Measurements from ENCODE around the gene AMPD1. TPM values are rescaled to one million over a fixed set of nuclear protein-coding genes. Genes with fewer than 3 reads are reported as not detected.

AMPD1 gene
- total RNA-seq, 4 donors from 2014 or later = not detected

GRCh38 chr1:114668373-114668772 is 27.0 kb downstream of the AMPD1 start:
- WGBS = 73% methylated on average over 4 of the region's 4 CpGs
- no peak for TF ChIP-seq EP300 (IDR thresholded peaks at IDR 0.05)
- TF ChIP-seq POLR2AphosphoS5 (IDR thresholded peaks at IDR 0.05) = no peak
- TF ChIP-seq POLR2A (IDR thresholded peaks at IDR 0.05) = no peak
- no peak for TF ChIP-seq CTCF (IDR thresholded peaks at IDR 0.05)
- Histone ChIP-seq H3K9me3 (no peaks in the 10 kb centered on the region), H3K36me3 (no peaks in the 10 kb centered on the region), H3K4me1 (peaks cover 28% of the 10 kb centered on the region), H3K4me3 (peak overlapping the region; percentile 72), H3K27me3 (no peaks in the 10 kb centered on the region), H3K27ac (no peak overlapping the region)
- DNase-seq (ENCODE audit: low spot score in 2 of 2) = no peak

- no peak for DNase-seq (ENCODE audit: low spot score in 2 of 2)
- Histone ChIP-seq H3K27ac (no peak overlapping the region), H3K36me3 (no peaks in the 10 kb centered on the region), H3K4me1 (peaks cover 28% of the 10 kb centered on the region), H3K9me3 (no peaks in the 10 kb centered on the region), H3K4me3 (no peak overlapping the region), H3K27me3 (no peaks in the 10 kb centered on the region)
- no peak for TF ChIP-seq POLR2AphosphoS5 (IDR thresholded peaks at IDR 0.05)
- no peak for TF ChIP-seq POLR2A (IDR thresholded peaks at IDR 0.05)
- no peak for TF ChIP-seq CTCF (IDR thresholded peaks at IDR 0.05)
- 92% methylated on average over 3 of the region's 3 CpGs for WGBS
These were observed 28.4 kb downstream of the AMPD1 start for GRCh38 chr1:114666954-114667353.

- whole genome bisulfite sequencing = 21% methylated on average over 2 of the region's 2 CpGs
- DNase-seq (ENCODE audit: low spot score in 2 of 2) = no peak
- no peak overlapping the region for H3K4me3 ChIP-seq
These were observed 35.1 kb downstream of the AMPD1 start for GRCh38 chr1:114660238-114660637.

GRCh38 chr1:114651893-114652292 is 43.5 kb downstream of the AMPD1 start:
- Histone ChIP-seq H3K4me1 (no peaks in the 10 kb centered on the region), H3K9me3 (no peaks in the 10 kb centered on the region), H3K27me3 (no peaks in the 10 kb centered on the region), H3K36me3 (no peaks in the 10 kb centered on the region), H3K27ac (no peak overlapping the region), H3K4me3 (no peak overlapping the region)
- 64% methylated on average over 2 of the region's 2 CpGs for WGBS
- TF ChIP-seq POLR2AphosphoS5 (IDR thresholded peaks at IDR 0.05) (no peak), CTCF (IDR thresholded peaks at IDR 0.05) (no peak), POLR2A (IDR thresholded peaks at IDR 0.05) (no peak), EP300 (IDR thresholded peaks at IDR 0.05) (no peak)
- DNase-seq (ENCODE audit: low spot score in 2 of 2) = no peak

More at GRCh38 chr1:114660238-114660637, 35.1 kb downstream of the AMPD1 start:
- Histone ChIP-seq H3K4me1 (no peaks in the 10 kb centered on the region), H3K36me3 (no peaks in the 10 kb centered on the region), H3K27ac (no peak overlapping the region), H3K9me3 (no peaks in the 10 kb centered on the region), H3K27me3 (no peaks in the 10 kb centered on the region)
- TF ChIP-seq EP300 (IDR thresholded peaks at IDR 0.05) (no peak), CTCF (IDR thresholded peaks at IDR 0.05) (no peak), POLR2A (IDR thresholded peaks at IDR 0.05) (no peak), POLR2AphosphoS5 (IDR thresholded peaks at IDR 0.05) (no peak)

- Histone ChIP-seq H3K4me1 (no peaks in the 10 kb centered on the region), H3K4me3 (no peak overlapping the region), H3K27ac (no peak overlapping the region), H3K9me3 (no peaks in the 10 kb centered on the region), H3K36me3 (no peaks in the 10 kb centered on the region), H3K27me3 (no peaks in the 10 kb centered on the region)
- TF ChIP-seq POLR2AphosphoS5 (IDR thresholded peaks at IDR 0.05) (no peak), CTCF (IDR thresholded peaks at IDR 0.05) (no peak), POLR2A (IDR thresholded peaks at IDR 0.05) (no peak), EP300 (IDR thresholded peaks at IDR 0.05) (no peak)
- no peak for DNase-seq (ENCODE audit: low spot score in 2 of 2)
- 100% methylated on average over 1 of the region's 1 CpG for WGBS
These were observed 46.8 kb downstream of the AMPD1 start for GRCh38 chr1:114648503-114648902.
